ENCODE data around the gene ACSM2A.

- peak; percentile 63 for TF ChIP-seq REST (IDR thresholded peaks at IDR 0.05; ENCODE audit: low read depth)
- no peak for TF ChIP-seq USF1 (IDR thresholded peaks at IDR 0.05)
- no peak for TF ChIP-seq TAF1 (IDR thresholded peaks at IDR 0.05; ENCODE audit: low read depth)
- TF ChIP-seq TEAD4 (IDR thresholded peaks at IDR 0.05), result no peak
- no peak for TF ChIP-seq TCF12 (IDR thresholded peaks at IDR 0.05; ENCODE audit: low read depth)
- TF ChIP-seq RAD21 (IDR thresholded peaks at IDR 0.05; ENCODE audit: low read depth), result no peak
- no peak for TF ChIP-seq FOXM1 (IDR thresholded peaks at IDR 0.05; ENCODE audit: borderline replicate concordance, low read depth)
- TF ChIP-seq YY1 (IDR thresholded peaks at IDR 0.05; ENCODE audit: low read depth), result no peak
- no peak for TF ChIP-seq CEBPB (IDR thresholded peaks at IDR 0.05)
- TF ChIP-seq MAX (IDR thresholded peaks at IDR 0.05), result no peak
- no peak for TF ChIP-seq CREB1 (IDR thresholded peaks at IDR 0.05; ENCODE audit: low read depth)
- no peak for TF ChIP-seq EGR1 (IDR thresholded peaks at IDR 0.05)
These were observed 27.0 kb upstream of the ACSM2A start for GRCh38 chr16:20424129-20424866.

Data from Ishikawa (cell line).